Measurements from ENCODE around the gene PPT2.
"Not testable (repeated sequence)": the region's sequence is repeated elsewhere in the genome, so short reads cannot be mapped to it uniquely, and the experiment has no call there.

The PPT2 gene

GRCh38 chr6:32127717-32128592 is 26.0 kb upstream of the PPT2 start, which contains the start of gene ATF6B:
ATF6B (minus strand) TSS chr6:32128246; CDS start chr6:32128207, 39 bp downstream.
- DNase-seq, result peak; percentile 99

- no peak for DNase-seq
These were observed 25.1 kb upstream of the PPT2 start for GRCh38 chr6:32128751-32129296.

- DNase-seq, result peak; percentile 91
These were observed 24.4 kb upstream of the PPT2 start for GRCh38 chr6:32129297-32130088.

GRCh38 chr6:32131439-32131948 is 22.4 kb upstream of the PPT2 start:
- no peak for DNase-seq

GRCh38 chr6:32132110-32132509 is 21.8 kb upstream of the PPT2 start:
- DNase-seq, result no peak

- no peak for DNase-seq
These were observed 20.2 kb upstream of the PPT2 start for GRCh38 chr6:32133786-32134185.

GRCh38 chr6:32137454-32137853 is 16.5 kb upstream of the PPT2 start:
- no peak for DNase-seq

GRCh38 chr6:32139590-32139989 is 14.4 kb upstream of the PPT2 start:
- no peak for DNase-seq

GRCh38 chr6:32140420-32141046 is 13.4 kb upstream of the PPT2 start:
- no peak for DNase-seq

- DNase-seq, result not testable (repeated sequence)
These were observed 9.7 kb upstream of the PPT2 start for GRCh38 chr6:32144238-32144637.

- no peak for DNase-seq
These were observed 7.7 kb upstream of the PPT2 start for GRCh38 chr6:32146287-32146686.

GRCh38 chr6:32146687-32147086 is 7.3 kb upstream of the PPT2 start:
- no peak for DNase-seq

GRCh38 chr6:32147401-32148132 is 6.4 kb upstream of the PPT2 start:
- no peak for DNase-seq

- DNase-seq, result no peak
These were observed 5.5 kb upstream of the PPT2 start for GRCh38 chr6:32148289-32149091.

- DNase-seq, result no peak
These were observed 4.7 kb upstream of the PPT2 start for GRCh38 chr6:32149092-32149755.

GRCh38 chr6:32149932-32150870 is 3.7 kb upstream of the PPT2 start:
- no peak for DNase-seq

- DNase-seq, result no peak
These were observed 2.6 kb upstream of the PPT2 start for GRCh38 chr6:32151181-32151862.

GRCh38 chr6:32151863-32152768 is 1.8 kb upstream of the PPT2 start, which contains the start of gene PRRT1:
PRRT1 (minus strand) TSS chr6:32151939; CDS start chr6:32151827, 112 bp downstream.
- no peak for DNase-seq
